OCI-M1 (cell line): ENCODE results near the gene LRBA.
"Not testable (repeated sequence)": the region's sequence is repeated elsewhere in the genome, so short reads cannot be mapped to it uniquely, and the experiment has no call there.

Experiments used
- DNase-seq: peaks from one replicate; lab custom pipeline; 2025; lab: John Stamatoyannopoulos, UW

Gene LRBA

DNA sequence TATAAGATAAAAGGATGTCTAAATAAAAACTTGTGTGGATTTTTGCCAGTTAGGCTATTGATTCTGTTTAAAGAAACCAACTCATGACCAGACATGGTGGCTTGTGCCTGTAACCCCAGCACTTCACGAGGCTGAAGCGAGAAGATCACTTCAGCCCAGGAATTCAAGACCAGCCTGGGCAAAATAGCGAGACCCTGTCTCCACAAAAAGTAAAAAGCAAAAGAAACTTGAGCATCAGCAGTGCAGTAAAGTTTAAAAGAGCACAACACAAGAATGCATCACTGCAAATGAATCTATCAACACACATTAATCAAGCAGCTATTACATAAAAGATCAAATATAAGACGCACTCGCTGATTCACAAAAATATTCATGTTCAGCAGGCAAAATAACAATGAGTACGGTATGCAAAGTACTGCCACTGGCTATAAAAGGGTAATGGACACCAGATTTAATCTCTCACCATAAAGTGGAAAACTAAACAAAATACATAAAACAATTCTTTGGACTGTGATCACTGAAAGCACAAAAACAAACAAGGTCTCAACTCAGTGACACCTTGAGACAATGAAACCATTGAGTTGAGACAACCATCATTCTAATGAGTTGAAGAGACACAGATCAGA is 41.3 kb downstream of the LRBA start:
- no peak for DNase-seq

GRCh38 chr4:150972592-150972991 is 42.5 kb downstream of the LRBA start:
- no peak for DNase-seq

GRCh38 chr4:150971901-150972300 is 43.2 kb downstream of the LRBA start:
- DNase-seq = peak; percentile 44

DNA sequence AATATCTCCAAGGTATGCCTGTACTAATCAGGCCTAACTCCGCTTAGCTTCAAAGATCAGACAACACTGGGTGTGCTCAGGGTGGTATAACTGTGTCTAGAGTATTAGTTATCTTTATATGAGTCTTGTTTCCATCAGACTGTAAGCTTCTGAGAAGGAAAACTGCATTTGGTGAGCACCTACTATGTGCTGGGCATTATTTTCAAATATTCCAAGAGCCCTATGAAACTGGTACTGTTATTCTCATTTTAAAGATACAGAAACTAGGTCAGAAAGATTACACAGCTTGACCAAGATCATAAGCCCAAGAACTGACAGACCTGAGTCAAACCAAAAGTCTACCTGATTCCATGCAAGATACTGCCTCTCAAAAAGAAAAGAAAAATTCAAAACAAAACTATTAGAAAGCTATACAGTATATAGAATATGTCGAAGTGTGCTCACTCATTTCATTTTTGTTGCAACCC is 44.4 kb downstream of the LRBA start:
- DNase-seq = no peak

DNA sequence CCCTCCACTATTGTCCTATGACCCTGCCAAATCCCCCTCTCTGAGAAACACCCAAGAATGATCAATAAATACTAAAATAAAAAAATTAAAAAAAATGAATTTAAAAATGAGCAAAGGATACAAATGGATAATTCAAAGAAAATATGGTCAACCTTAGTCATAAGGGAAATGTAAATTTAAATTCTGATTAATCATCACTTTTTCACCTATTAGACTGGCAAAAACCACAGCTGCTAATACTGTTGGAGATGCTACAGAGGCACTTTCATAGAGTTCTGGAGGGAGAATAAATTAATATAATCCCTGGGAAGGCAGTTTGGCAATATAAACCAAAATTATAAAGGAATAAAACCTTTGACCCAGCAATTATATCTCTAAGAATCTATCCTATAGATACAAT is 50.3 kb downstream of the LRBA start:
- DNase-seq = no peak

- DNase-seq = not testable (repeated sequence)
These were observed 51.3 kb downstream of the LRBA start for GRCh38 chr4:150963602-150964345.

GRCh38 chr4:150962245-150962644 is 52.8 kb downstream of the LRBA start:
- DNase-seq = no peak

- no peak for DNase-seq
These were observed 53.5 kb downstream of the LRBA start for GRCh38 chr4:150961566-150961965.

DNA sequence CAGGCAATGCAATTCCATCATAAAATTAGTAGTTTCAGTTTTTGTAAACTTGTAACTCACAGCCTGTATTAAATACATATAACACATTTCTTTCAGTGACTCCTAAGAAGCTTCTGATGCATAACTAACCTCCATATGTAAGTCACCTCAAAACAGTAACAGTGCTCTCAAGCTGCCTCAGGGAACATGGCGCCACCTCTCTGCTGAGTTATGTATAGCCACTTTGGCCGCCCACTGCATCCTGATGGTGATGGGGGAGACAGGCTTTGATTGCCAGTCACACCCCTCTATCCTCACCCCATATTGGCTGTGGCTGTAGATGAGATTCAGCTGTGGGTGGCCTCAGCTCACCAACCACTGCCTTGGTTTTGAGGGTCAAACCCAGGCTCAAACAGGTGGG is 54.3 kb downstream of the LRBA start:
- peak; percentile 86 for DNase-seq

DNA sequence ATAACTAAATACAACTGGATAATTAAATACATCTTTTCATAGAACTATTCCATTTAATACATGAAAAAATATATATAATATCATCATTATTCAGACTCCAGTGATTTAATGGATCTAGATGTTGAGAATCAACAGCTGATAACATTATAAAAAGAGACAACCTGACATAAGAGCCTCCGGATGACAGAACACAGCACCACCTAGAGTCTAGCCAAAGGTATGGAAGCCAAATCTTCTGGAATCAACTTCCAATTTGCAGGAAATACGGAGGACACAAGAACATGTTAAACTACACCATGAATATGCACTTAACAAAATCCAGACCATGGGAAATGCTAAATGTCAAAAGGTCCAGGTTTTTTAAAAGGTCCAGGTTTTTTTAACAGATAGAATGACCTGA is 55.0 kb downstream of the LRBA start:
- DNase-seq = peak; percentile 72

GRCh38 chr4:150957981-150958380 is 57.1 kb downstream of the LRBA start:
- not testable (repeated sequence) for DNase-seq

GRCh38 chr4:150957095-150957494 is 58.0 kb downstream of the LRBA start:
- not testable (repeated sequence) for DNase-seq

GRCh38 chr4:150953916-150954315 is 61.2 kb downstream of the LRBA start:
- not testable (repeated sequence) for DNase-seq

- DNase-seq = peak; percentile 59
These were observed 62.8 kb downstream of the LRBA start for GRCh38 chr4:150952167-150952845.

- DNase-seq = peak; percentile 74
These were observed 64.3 kb downstream of the LRBA start for GRCh38 chr4:150950657-150951288.

GRCh38 chr4:150949943-150950342 is 65.1 kb downstream of the LRBA start:
- no peak for DNase-seq

GRCh38 chr4:150949342-150949741 is 65.7 kb downstream of the LRBA start:
- no peak for DNase-seq

GRCh38 chr4:150948710-150949109 is 66.4 kb downstream of the LRBA start:
- DNase-seq = no peak

GRCh38 chr4:150948074-150948473 is 67.0 kb downstream of the LRBA start:
- DNase-seq = peak; percentile 57

- DNase-seq = peak; percentile 87
These were observed 70.4 kb downstream of the LRBA start for GRCh38 chr4:150944660-150945059.

DNA sequence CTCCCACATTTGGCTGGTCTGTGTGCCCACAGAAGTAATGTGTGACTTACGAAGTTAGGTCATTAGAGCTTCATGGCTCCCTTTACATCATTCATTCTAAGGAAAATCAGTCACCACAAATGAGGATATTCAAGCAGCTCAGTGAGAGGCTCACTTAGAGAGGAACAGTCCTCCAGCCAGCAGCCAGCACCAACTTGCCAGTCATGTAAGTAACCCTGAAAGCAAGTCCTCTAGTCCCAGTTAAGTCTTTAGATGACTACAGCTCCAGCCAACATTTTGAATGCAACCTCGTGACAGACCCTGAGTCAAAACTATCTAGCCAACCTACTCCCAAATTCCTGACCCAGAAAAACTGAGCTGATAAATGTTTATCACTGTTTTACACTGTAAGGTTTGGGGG is 71.3 kb downstream of the LRBA start:
- DNase-seq = peak; percentile 86

DNA sequence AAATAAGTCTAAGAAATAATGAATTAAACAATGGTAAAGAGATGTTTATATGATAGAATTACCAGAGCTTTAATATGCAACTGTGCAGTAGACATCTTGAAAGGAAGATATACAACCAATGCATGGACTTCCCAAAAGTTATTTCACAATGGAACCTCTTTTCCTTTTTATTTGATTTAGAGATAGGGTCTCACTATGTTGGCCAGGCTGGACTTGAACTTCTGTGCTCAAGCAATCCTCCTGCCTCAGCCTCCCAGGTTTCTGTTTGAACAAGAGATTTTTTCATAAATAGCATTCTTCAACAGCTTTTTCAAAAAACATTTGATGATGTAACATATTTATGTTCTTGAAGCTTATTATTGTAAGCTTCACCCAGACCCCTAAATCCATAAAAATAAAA is 72.0 kb downstream of the LRBA start:
- DNase-seq = peak; percentile 59

- DNase-seq = no peak
These were observed 72.5 kb downstream of the LRBA start for GRCh38 chr4:150942539-150942938.
